SU-DHL-6 (cell line): ENCODE measurements around the gene FAM227B.

Experiments used
- H2AFZ ChIP-seq: fragments of 200-600 bp; sonication (generic); 2 replicates; pipeline ENCODE4 v1.6.1; 2014; ENCODE audit warnings: low read depth, mild to moderate bottlenecking, moderate library complexity, mixed read lengths, antibody characterized with exemption, low read length; ENCODE audit not compliant: severe bottlenecking
- H3F3A ChIP-seq: fragments of 200-600 bp; shearing (Covaris generic); 2 replicates; pipeline ENCODE4 v1.6.0; 2016; ENCODE audit warnings: antibody characterized with exemption, mild to moderate bottlenecking; ENCODE audit not compliant: insufficient read depth
- H3K27ac ChIP-seq: fragments of 200-600 bp; sonication (generic); 2 replicates; pipeline ENCODE4 v1.5.1; 2016; ENCODE audit warnings: low read depth, mild to moderate bottlenecking, low read length, moderate library complexity, mixed read lengths
- H3K27me3 ChIP-seq: fragments of 200-600 bp; sonication (generic), shearing (Covaris generic); 2 replicates; pipeline ENCODE4 v1.6.0; 2014; ENCODE audit warnings: mild to moderate bottlenecking, low read length
- H3K36me3 ChIP-seq: fragments of 200-600 bp; sonication (generic); 2 replicates; pipeline ENCODE4 v1.6.1; 2014; ENCODE audit warnings: mild to moderate bottlenecking, low read length, mixed read lengths
- H3K4me2 ChIP-seq: fragments of 300-600, 200-600 bp; shearing (Covaris generic), sonication (generic); 2 replicates; pipeline ENCODE4 v1.6.0; 2014; ENCODE audit warnings: low read length, low read depth, mild to moderate bottlenecking; ENCODE audit not compliant: poor library complexity, severe bottlenecking
- H3K4me3 ChIP-seq: fragments of 200-600 bp; sonication (generic); 2 replicates; pipeline ENCODE4 v1.5.1; 2014; ENCODE audit warnings: antibody characterized with exemption, low read length, mild to moderate bottlenecking, mixed read lengths; ENCODE audit not compliant: insufficient read depth, poor library complexity, severe bottlenecking
- H3K79me2 ChIP-seq: fragments of 200-600 bp; sonication (generic); 2 replicates; pipeline ENCODE4 v1.6.1; 2014; ENCODE audit warnings: mild to moderate bottlenecking, low read length, moderate library complexity; ENCODE audit not compliant: insufficient read depth
- H3K9ac ChIP-seq: fragments of 200-600 bp; sonication (generic); 2 replicates; pipeline ENCODE4 v1.7.0; 2014; ENCODE audit warnings: mild to moderate bottlenecking, low read length
- H3K9me2 ChIP-seq: fragments of 200-600 bp; sonication (generic); replicated peaks from 2 replicates; pipeline ENCODE4 v1.6.1; 2014; ENCODE audit warnings: low read length; ENCODE audit not compliant: insufficient read depth
- H3K9me3 ChIP-seq: fragments of 200-600 bp; sonication (generic); 2 replicates; pipeline ENCODE4 v1.6.1; 2014; ENCODE audit warnings: low read length, mixed read lengths; ENCODE audit not compliant: insufficient read depth
- H4K20me1 ChIP-seq: fragments of 200-600 bp; sonication (generic); 2 replicates; pipeline ENCODE4 v1.6.1; 2014; ENCODE audit warnings: low read depth, mild to moderate bottlenecking, antibody characterized with exemption, low read length, moderate library complexity, mixed read lengths
- EZH2phosphoT487 ChIP-seq: fragments of 200-600 bp; sonication (generic), shearing (Covaris generic); conservative IDR thresholded peaks from 2 replicates; pipeline ENCODE4 v1.6.1; 2018; ENCODE audit warnings: mild to moderate bottlenecking, antibody characterized with exemption, low read length, moderate library complexity, mixed read lengths
- TF ChIP-seq, protein P1 (sequence below): fragments of 200-600 bp; sonication (generic); IDR thresholded peaks from one replicate; pipeline ENCODE4 v1.5.1; 2017; ENCODE audit warnings: antibody characterized with exemption, mild to moderate bottlenecking, low read length, moderate library complexity; ENCODE audit not compliant: insufficient read depth, poor library complexity, severe bottlenecking

FAM227B gene

DNA sequence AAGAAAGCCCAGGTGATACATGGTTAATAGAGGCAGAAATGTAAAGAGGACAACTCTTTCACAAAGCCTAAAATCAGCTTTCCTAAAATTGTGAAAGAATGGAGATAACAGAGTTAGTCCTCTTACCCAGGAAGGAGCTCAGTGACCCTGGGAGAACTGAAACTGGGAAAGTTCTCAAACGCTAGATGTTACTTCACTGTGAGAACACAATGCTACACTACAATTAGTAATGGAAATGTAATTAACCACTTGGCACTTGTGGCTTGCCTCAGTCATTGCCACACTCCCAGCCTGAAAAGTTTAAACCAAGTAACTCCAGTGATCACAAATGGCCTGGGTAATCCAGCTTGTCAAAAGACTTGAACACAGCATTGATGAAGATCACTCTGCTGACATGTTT lies 300.3 kb downstream of the FAM227B start:
- no peak overlapping the region for H3K4me3 ChIP-seq
- TF ChIP-seq, protein P1, sequence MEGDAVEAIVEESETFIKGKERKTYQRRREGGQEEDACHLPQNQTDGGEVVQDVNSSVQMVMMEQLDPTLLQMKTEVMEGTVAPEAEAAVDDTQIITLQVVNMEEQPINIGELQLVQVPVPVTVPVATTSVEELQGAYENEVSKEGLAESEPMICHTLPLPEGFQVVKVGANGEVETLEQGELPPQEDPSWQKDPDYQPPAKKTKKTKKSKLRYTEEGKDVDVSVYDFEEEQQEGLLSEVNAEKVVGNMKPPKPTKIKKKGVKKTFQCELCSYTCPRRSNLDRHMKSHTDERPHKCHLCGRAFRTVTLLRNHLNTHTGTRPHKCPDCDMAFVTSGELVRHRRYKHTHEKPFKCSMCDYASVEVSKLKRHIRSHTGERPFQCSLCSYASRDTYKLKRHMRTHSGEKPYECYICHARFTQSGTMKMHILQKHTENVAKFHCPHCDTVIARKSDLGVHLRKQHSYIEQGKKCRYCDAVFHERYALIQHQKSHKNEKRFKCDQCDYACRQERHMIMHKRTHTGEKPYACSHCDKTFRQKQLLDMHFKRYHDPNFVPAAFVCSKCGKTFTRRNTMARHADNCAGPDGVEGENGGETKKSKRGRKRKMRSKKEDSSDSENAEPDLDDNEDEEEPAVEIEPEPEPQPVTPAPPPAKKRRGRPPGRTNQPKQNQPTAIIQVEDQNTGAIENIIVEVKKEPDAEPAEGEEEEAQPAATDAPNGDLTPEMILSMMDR, result no peak
- TF ChIP-seq EZH2phosphoT487, result no peak
- H4K20me1 ChIP-seq, result no peaks in the 10 kb centered on the region
- no peak overlapping the region for H2AFZ ChIP-seq
- no peaks in the 10 kb centered on the region for H3K9me2 ChIP-seq
- H3K79me2 ChIP-seq, result no peaks in the 10 kb centered on the region
- no peak overlapping the region for H3K9ac ChIP-seq
- H3K4me2 ChIP-seq, result no peak overlapping the region
- H3F3A ChIP-seq, result no peaks in the 10 kb centered on the region
- no peaks in the 10 kb centered on the region for H3K36me3 ChIP-seq
- H3K27ac ChIP-seq, result no peak overlapping the region
- H3K27me3 ChIP-seq, result no peaks in the 10 kb centered on the region
- no peaks in the 10 kb centered on the region for H3K9me3 ChIP-seq

DNA sequence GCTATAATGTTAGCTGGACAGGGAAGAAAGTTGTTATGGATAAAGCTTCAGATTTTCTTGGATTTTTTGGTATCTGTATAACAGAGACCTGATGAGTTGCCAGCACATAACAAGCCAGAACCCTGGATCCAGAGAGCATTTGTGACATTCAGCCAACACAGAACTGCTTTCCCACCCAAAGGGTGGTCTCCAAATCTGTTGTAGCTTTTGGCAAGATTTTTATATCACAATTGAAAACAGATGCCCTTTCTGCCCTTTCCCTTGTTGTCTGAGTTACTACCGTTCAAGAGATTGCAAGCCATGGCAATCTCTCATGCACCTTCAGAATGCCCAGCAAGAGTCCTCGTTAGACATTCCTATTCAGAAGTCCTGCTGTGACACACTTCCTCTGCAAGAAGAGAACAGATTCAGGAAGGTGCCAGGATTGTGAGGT lies 305.2 kb downstream of the FAM227B start:
- Histone ChIP-seq H3K9me2 (no peaks in the 10 kb centered on the region), H2AFZ (no peak overlapping the region), H3F3A (no peaks in the 10 kb centered on the region), H3K36me3 (no peaks in the 10 kb centered on the region), H3K9me3 (no peaks in the 10 kb centered on the region), H4K20me1 (no peaks in the 10 kb centered on the region), H3K9ac (no peak overlapping the region), H3K4me3 (no peak overlapping the region), H3K27me3 (no peaks in the 10 kb centered on the region), H3K79me2 (no peaks in the 10 kb centered on the region), H3K4me2 (no peak overlapping the region), H3K27ac (no peak overlapping the region)
- TF ChIP-seq EZH2phosphoT487, result no peak
- TF ChIP-seq, protein P1, result no peak

DNA sequence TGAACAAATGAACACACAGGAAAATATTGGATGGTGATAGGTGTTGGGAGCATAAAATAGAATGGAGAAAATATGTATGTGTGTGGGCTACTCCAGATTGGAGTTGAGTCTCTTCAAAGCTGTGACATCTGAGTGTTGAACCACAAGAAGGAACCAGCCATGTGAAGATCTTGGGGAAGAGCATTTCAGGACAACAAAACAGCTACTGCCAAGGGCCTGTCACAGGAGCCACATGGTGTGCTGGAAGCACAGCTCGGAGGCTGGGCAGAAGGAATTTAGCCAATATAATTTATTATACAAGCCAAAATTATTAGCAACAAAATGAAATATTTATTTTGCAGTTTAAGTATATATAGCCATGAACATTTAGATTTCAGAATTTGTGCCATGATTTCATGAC lies 305.9 kb downstream of the FAM227B start:
- Histone ChIP-seq H3K9ac (no peak overlapping the region), H3K27me3 (no peaks in the 10 kb centered on the region), H3F3A (no peaks in the 10 kb centered on the region), H3K4me2 (no peak overlapping the region), H3K27ac (no peak overlapping the region), H4K20me1 (no peaks in the 10 kb centered on the region), H3K4me3 (no peak overlapping the region), H3K36me3 (no peaks in the 10 kb centered on the region), H3K9me2 (no peaks in the 10 kb centered on the region), H3K9me3 (no peaks in the 10 kb centered on the region), H2AFZ (no peak overlapping the region), H3K79me2 (no peaks in the 10 kb centered on the region)
- TF ChIP-seq EZH2phosphoT487, result no peak
- TF ChIP-seq, protein P1, result no peak

DNA sequence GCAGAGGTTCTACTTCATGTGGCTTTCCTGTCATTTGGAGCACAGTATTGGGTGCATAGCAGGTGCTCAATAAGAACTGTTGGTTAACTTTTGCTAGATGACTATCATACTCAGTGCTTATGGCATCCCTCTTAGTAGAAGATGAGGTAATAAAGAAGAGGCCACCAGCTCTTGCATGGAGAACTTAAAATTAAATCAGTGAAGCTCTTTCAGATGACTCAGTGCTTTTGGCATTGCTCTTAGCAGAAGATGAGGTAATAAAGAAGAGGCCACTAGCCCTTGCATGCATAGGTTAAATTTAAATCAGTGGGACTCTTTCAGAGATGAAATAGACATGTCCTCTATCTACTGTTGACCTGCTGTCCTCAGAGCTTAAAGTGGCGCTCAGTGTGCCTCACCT lies 307.0 kb downstream of the FAM227B start:
- H3K4me3 ChIP-seq, result no peak overlapping the region
- H3K27ac ChIP-seq, result no peak overlapping the region
- no peak for TF ChIP-seq EZH2phosphoT487
- TF ChIP-seq, protein P1, result no peak

More for the DNA sequence above, 307.0 kb downstream of the FAM227B start:
- H3K9me3 ChIP-seq, result no peaks in the 10 kb centered on the region
- no peak overlapping the region for H3K4me2 ChIP-seq
- no peaks in the 10 kb centered on the region for H3F3A ChIP-seq
- H3K79me2 ChIP-seq, result no peaks in the 10 kb centered on the region
- H2AFZ ChIP-seq, result no peak overlapping the region
- H3K9me2 ChIP-seq, result no peaks in the 10 kb centered on the region
- no peaks in the 10 kb centered on the region for H4K20me1 ChIP-seq
- no peaks in the 10 kb centered on the region for H3K27me3 ChIP-seq
- H3K36me3 ChIP-seq, result no peaks in the 10 kb centered on the region
- H3K9ac ChIP-seq, result no peak overlapping the region
